Measurements from ENCODE around the gene MGAT3. TPM values are rescaled to one million over a fixed set of nuclear protein-coding genes. Genes with fewer than 3 reads are reported as not detected.

MGAT3 gene
- total and polyA plus RNA-seq, 9 of the 15 experiments (the other 6 are each of a cell fraction or from before 2014, with no cell fraction given), result 0.10 to 11.5 (median 4.6) TPM

DNA sequence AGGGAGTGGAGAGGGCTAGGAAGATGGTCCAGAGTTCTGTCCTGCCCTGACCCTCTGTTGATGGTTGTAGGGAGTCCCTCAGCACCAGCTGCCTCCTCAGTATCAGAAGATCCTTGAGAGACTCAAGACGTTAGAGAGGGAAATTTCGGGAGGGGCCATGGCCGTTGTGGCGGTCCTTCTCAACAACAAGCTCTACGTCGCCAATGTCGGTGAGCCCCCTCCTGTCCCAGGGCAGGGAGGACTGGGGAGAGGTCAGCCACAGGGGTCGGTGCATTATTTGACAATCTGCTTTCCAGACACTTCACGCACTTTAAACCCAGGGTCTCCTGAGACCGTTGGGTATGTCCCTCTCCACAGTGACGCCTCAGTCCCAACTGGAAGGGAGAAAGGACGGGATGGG, 39.2 kb upstream of the MGAT3 start:
- in situ Hi-C loops (cut with MboI), result no loop called here
- H3K27ac ChIP-seq (ENCODE audit: extremely low read depth, low read depth, low read length), result no peak overlapping the region
- DNase-seq (ENCODE audit: extremely low read depth in 1 of 4, low spot score in 3 of 4), result no peak
- no peak for FAIRE-seq
- H2AFZ ChIP-seq (ENCODE audit: low read depth, low read length), result no peak overlapping the region
- no peak overlapping the region for H3K9ac ChIP-seq (ENCODE audit: insufficient read depth in 1 of 2, low read depth in 2 of 2, low read length in 2 of 2)
- peaks cover 63% of the 10 kb centered on the region; the same call in 2 of the 3 replicates for H3K36me3 ChIP-seq (ENCODE audit: control insufficient read depth, insufficient read depth, low read length)
- ChIA-PET POLR2A (interaction anchor here (0.8 kb wide), 1 partner anchor 86 kb away, joined by 4 read pairs; no protein-coding TSS in a partner anchor), CTCF (ENCODE audit: low intra/inter-chr PET ratio) (no interaction called here)
- no peak overlapping the region for H3K4me2 ChIP-seq (ENCODE audit: insufficient read depth, low read length)
- H3K4me3 ChIP-seq, result no peak overlapping the region
- H3K9me3 ChIP-seq (replicated peaks; ENCODE audit: control insufficient read depth, insufficient read depth, low read depth, low read length), result no peaks in the 10 kb centered on the region
- no peaks in the 10 kb centered on the region for H3K9me1 ChIP-seq (ENCODE audit: control insufficient read depth, insufficient read depth, low read length)
- no peaks in the 10 kb centered on the region; the same call in 2 of the 3 replicates for H3K79me2 ChIP-seq (ENCODE audit: control insufficient read depth, insufficient read depth, low read length)
- no peaks in the 10 kb centered on the region for H4K20me1 ChIP-seq (replicated peaks; ENCODE audit: control insufficient read depth, insufficient read depth, low read length)
- no TSS peak for BruUV-seq (replicated peaks)
- WGBS (ENCODE audit: insufficient coverage, low coverage, missing lambda C conversion rate), result 86% methylated on average over 6 of the region's 12 CpGs
- intact Hi-C loops (cut with micrococcal nuclease), result no loop called here
- no peaks in the 10 kb centered on the region for H3K27me3 ChIP-seq (ENCODE audit: control insufficient read depth in 2 of 2, insufficient read depth in 2 of 2, low read length in 2 of 2)
- ATAC-seq, result no peak
- H3K4me1 ChIP-seq (replicated peaks in 1 of 2; ENCODE audit: control insufficient read depth in 2 of 2, insufficient read depth in 2 of 2, low read length in 2 of 2), result peaks cover 0 to 11% of the 10 kb centered on the region in 2 experiments; a peak in 4 of 5 replicates
- TF ChIP-seq PYGO2 (tag; IDR thresholded peaks at IDR 0.05) (no peak), PHF20 (IDR thresholded peaks at IDR 0.05; ENCODE audit: partially characterized antibody) (no peak), ZNF232 (CRISPR knock-in tag; IDR thresholded peaks at IDR 0.05) (no peak), ZNF398 (CRISPR knock-in tag; IDR thresholded peaks at IDR 0.05) (no peak), HNRNPL (IDR thresholded peaks at IDR 0.05; ENCODE audit: low read depth, low read length) (no peak), IRF1 (CRISPR knock-in tag; IDR thresholded peaks at IDR 0.05; ENCODE audit: borderline replicate concordance) (no peak)
- TF ChIP-seq, protein P1, sequence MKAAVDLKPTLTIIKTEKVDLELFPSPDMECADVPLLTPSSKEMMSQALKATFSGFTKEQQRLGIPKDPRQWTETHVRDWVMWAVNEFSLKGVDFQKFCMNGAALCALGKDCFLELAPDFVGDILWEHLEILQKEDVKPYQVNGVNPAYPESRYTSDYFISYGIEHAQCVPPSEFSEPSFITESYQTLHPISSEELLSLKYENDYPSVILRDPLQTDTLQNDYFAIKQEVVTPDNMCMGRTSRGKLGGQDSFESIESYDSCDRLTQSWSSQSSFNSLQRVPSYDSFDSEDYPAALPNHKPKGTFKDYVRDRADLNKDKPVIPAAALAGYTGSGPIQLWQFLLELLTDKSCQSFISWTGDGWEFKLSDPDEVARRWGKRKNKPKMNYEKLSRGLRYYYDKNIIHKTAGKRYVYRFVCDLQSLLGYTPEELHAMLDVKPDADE (conservative IDR thresholded peaks at IDR 0.05; ENCODE audit: control insufficient read depth, low read depth, low read length), result no peak
- TF ChIP-seq, protein P2, sequence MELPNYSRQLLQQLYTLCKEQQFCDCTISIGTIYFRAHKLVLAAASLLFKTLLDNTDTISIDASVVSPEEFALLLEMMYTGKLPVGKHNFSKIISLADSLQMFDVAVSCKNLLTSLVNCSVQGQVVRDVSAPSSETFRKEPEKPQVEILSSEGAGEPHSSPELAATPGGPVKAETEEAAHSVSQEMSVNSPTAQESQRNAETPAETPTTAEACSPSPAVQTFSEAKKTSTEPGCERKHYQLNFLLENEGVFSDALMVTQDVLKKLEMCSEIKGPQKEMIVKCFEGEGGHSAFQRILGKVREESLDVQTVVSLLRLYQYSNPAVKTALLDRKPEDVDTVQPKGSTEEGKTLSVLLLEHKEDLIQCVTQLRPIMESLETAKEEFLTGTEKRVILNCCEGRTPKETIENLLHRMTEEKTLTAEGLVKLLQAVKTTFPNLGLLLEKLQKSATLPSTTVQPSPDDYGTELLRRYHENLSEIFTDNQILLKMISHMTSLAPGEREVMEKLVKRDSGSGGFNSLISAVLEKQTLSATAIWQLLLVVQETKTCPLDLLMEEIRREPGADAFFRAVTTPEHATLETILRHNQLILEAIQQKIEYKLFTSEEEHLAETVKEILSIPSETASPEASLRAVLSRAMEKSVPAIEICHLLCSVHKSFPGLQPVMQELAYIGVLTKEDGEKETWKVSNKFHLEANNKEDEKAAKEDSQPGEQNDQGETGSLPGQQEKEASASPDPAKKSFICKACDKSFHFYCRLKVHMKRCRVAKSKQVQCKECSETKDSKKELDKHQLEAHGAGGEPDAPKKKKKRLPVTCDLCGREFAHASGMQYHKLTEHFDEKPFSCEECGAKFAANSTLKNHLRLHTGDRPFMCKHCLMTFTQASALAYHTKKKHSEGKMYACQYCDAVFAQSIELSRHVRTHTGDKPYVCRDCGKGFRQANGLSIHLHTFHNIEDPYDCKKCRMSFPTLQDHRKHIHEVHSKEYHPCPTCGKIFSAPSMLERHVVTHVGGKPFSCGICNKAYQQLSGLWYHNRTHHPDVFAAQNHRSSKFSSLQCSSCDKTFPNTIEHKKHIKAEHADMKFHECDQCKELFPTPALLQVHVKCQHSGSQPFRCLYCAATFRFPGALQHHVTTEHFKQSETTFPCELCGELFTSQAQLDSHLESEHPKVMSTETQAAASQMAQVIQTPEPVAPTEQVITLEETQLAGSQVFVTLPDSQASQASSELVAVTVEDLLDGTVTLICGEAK (IDR thresholded peaks at IDR 0.05), result no peak
- TF ChIP-seq, protein P2 (CRISPR knock-in tag; IDR thresholded peaks at IDR 0.05), result no peak
